Lower leg skin (tissue), 3 donors: ENCODE results near the gene NABP1.

Source experiments
- POLR2A ChIP-seq, 2 donors: fragments of 450-650 bp; IDR thresholded peaks; one replicate each; pipeline ENCODE4 v1.6.1; 2016 to 2017; ENCODE audit warnings: antibody characterized with exemption in 2 of 2, mild to moderate bottlenecking in 1 of 2, moderate library complexity in 1 of 2
- TF ChIP-seq, protein P1 (sequence below), 3 donors: fragments of 450-650 bp; IDR thresholded peaks; one replicate each; pipeline ENCODE4 v1.5.1; 2016; ENCODE audit warnings: antibody characterized with exemption in 3 of 3, mild to moderate bottlenecking in 3 of 3, moderate library complexity in 2 of 3

DNA sequence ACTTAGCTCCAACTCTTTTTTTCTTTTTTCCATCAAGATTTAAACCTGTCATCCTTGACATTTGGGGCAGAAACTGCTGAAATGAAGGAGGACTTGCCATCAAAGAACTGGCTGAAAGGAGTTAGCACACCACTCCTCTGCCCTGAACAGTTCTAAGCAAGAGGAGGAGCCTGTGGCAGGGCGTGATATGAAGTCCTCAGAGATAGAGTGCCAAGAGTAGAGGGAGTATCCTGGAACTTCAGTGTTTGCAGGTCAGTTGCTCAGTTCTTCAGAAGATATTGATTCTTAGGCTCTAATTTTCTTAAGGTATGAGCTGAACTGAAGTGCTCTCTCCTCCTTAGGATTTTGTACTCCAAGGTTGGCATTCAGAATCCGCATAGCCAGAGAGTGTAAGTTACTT is 15.2 kb downstream of the NABP1 start:
- TF ChIP-seq, protein P1, sequence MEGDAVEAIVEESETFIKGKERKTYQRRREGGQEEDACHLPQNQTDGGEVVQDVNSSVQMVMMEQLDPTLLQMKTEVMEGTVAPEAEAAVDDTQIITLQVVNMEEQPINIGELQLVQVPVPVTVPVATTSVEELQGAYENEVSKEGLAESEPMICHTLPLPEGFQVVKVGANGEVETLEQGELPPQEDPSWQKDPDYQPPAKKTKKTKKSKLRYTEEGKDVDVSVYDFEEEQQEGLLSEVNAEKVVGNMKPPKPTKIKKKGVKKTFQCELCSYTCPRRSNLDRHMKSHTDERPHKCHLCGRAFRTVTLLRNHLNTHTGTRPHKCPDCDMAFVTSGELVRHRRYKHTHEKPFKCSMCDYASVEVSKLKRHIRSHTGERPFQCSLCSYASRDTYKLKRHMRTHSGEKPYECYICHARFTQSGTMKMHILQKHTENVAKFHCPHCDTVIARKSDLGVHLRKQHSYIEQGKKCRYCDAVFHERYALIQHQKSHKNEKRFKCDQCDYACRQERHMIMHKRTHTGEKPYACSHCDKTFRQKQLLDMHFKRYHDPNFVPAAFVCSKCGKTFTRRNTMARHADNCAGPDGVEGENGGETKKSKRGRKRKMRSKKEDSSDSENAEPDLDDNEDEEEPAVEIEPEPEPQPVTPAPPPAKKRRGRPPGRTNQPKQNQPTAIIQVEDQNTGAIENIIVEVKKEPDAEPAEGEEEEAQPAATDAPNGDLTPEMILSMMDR (IDR thresholded peaks at IDR 0.05): no peak
- no peak for TF ChIP-seq POLR2A (IDR thresholded peaks at IDR 0.05)
